ENCODE data around the gene RSAD1.

The RSAD1 gene

DNA sequence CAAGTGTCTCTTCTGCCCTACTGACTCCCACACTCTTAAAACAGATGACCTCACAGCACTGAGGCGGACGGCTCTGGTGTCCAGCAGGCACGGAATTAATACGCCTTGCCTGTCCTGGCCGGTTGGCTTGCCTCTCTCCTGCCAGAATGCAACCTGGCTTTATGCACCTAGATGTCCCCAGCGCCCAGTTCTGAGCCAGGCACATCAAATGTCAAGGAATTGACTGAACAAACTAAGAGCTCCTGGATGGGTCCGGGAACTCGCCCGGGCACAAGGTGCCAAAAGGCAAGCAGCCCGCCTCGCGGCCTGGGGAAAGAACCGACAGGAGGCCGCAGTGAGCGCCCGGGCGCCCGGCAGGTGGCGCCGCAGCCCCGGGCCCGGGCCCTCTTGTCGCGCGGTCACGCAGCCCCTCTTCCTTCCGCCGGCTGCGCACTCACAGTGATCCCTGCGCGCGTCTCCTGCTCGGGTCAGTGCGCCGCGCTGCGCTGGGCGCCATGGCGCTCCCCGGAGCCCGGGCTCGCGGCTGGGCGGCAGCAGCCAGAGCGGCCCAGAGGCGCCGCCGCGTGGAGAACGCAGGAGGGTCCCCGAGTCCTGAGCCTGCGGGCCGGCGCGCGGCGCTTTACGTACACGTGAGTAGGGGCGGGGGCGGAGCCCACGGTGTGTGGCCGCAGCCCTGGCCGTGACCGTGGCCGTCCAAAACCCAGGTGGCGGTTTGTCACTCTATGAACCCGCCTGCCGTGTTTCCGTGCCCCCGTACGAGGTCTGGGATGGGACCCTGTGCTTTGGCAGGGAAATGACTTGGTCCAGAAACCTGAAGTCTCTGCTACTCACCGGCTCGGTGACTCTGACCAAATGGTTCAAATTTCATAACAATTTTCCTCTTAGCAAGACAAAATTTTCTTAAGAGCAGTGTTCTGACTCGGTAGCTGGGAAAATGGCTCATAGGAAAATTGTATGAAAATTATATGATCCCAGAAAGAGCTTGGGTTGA is at the start of gene RSAD1:
Gene RSAD1 (plus strand): TSS at position 470 of the 991 bp plus-strand sequence. CDS start 25 bp downstream, at position 495.
- Histone ChIP-seq H3K79me2 (ENCODE audit: control insufficient read depth, low read length) (peaks cover 13% of the 10 kb centered on the region), H3K27ac (ENCODE audit: low read depth, low read length) (peak within 1 kb of the TSS; percentile 65)
- TF ChIP-seq EZH2phosphoT487 (IDR thresholded peaks at IDR 0.05; ENCODE audit: borderline replicate concordance, low read length): no peak
- TF ChIP-seq, protein P1, sequence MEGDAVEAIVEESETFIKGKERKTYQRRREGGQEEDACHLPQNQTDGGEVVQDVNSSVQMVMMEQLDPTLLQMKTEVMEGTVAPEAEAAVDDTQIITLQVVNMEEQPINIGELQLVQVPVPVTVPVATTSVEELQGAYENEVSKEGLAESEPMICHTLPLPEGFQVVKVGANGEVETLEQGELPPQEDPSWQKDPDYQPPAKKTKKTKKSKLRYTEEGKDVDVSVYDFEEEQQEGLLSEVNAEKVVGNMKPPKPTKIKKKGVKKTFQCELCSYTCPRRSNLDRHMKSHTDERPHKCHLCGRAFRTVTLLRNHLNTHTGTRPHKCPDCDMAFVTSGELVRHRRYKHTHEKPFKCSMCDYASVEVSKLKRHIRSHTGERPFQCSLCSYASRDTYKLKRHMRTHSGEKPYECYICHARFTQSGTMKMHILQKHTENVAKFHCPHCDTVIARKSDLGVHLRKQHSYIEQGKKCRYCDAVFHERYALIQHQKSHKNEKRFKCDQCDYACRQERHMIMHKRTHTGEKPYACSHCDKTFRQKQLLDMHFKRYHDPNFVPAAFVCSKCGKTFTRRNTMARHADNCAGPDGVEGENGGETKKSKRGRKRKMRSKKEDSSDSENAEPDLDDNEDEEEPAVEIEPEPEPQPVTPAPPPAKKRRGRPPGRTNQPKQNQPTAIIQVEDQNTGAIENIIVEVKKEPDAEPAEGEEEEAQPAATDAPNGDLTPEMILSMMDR (IDR thresholded peaks at IDR 0.05; ENCODE audit: low read depth, low read length, poor library complexity, severe bottlenecking): peak; percentile 79

GRCh38 chr17:50429793-50430192 is 48.9 kb upstream of the RSAD1 start:
- H3K36me3 ChIP-seq (ENCODE audit: control insufficient read depth, low read length): no peaks in the 10 kb centered on the region
- no peaks in the 10 kb centered on the region for H4K20me1 ChIP-seq (ENCODE audit: control insufficient read depth, insufficient read depth, low read depth, low read length)
- no peak overlapping the region for H3K4me3 ChIP-seq (ENCODE audit: low read length)
- H3K9me2 ChIP-seq (replicated peaks; ENCODE audit: control insufficient read depth, low read length): no peaks in the 10 kb centered on the region
- no peak overlapping the region for H3K4me2 ChIP-seq (ENCODE audit: low read length)
- peaks cover 5% of the 10 kb centered on the region; the same call in 1 of the 2 replicates for H3F3A ChIP-seq (ENCODE audit: control insufficient read depth, insufficient read depth)
- no peak for TF ChIP-seq EZH2phosphoT487 (IDR thresholded peaks at IDR 0.05; ENCODE audit: borderline replicate concordance, low read length)
- TF ChIP-seq, protein P1 (IDR thresholded peaks at IDR 0.05; ENCODE audit: low read depth, low read length, poor library complexity, severe bottlenecking): no peak
- no peaks in the 10 kb centered on the region for H3K9me3 ChIP-seq (ENCODE audit: control insufficient read depth, insufficient read depth, low read length)
- no peaks in the 10 kb centered on the region for H3K27me3 ChIP-seq (ENCODE audit: control insufficient read depth, low read length)
- H3K4me1 ChIP-seq (ENCODE audit: control insufficient read depth, low read length): peaks cover 24% of the 10 kb centered on the region
- peaks cover 6% of the 10 kb centered on the region for H3K79me2 ChIP-seq (ENCODE audit: control insufficient read depth, low read length)
- no peak overlapping the region for H3K27ac ChIP-seq (ENCODE audit: low read depth, low read length)

More for the DNA sequence above, at the start of gene RSAD1:
- Histone ChIP-seq H3K4me1 (ENCODE audit: control insufficient read depth, low read length) (peaks cover 27% of the 10 kb centered on the region), H3K36me3 (ENCODE audit: control insufficient read depth, low read length) (peaks cover 21% of the 10 kb centered on the region), H3K4me3 (ENCODE audit: low read length) (peak within 1 kb of the TSS; percentile 89), H3K4me2 (ENCODE audit: low read length) (peak within 1 kb of the TSS; percentile 75), H4K20me1 (ENCODE audit: control insufficient read depth, insufficient read depth, low read depth, low read length) (no peaks in the 10 kb centered on the region), H3K9me2 (replicated peaks; ENCODE audit: control insufficient read depth, low read length) (no peaks in the 10 kb centered on the region), H3K9me3 (ENCODE audit: control insufficient read depth, insufficient read depth, low read length) (no peaks in the 10 kb centered on the region), H3F3A (ENCODE audit: control insufficient read depth, insufficient read depth) (peaks cover 7% of the 10 kb centered on the region), H3K27me3 (ENCODE audit: control insufficient read depth, low read length) (peaks cover 5% of the 10 kb centered on the region; the same call in 1 of the 2 replicates)

- Histone ChIP-seq H3K4me2 (ENCODE audit: low read length) (no peak overlapping the region), H3K79me2 (ENCODE audit: control insufficient read depth, low read length) (peaks cover 6% of the 10 kb centered on the region), H3K9me2 (replicated peaks; ENCODE audit: control insufficient read depth, low read length) (no peaks in the 10 kb centered on the region), H3K36me3 (ENCODE audit: control insufficient read depth, low read length) (no peaks in the 10 kb centered on the region), H3K4me3 (ENCODE audit: low read length) (no peak overlapping the region), H4K20me1 (ENCODE audit: control insufficient read depth, insufficient read depth, low read depth, low read length) (no peaks in the 10 kb centered on the region), H3K4me1 (ENCODE audit: control insufficient read depth, low read length) (peaks cover 15% of the 10 kb centered on the region), H3K27ac (ENCODE audit: low read depth, low read length) (no peak overlapping the region), H3K9me3 (ENCODE audit: control insufficient read depth, insufficient read depth, low read length) (no peaks in the 10 kb centered on the region), H3F3A (ENCODE audit: control insufficient read depth, insufficient read depth) (peaks cover 5% of the 10 kb centered on the region; the same call in 1 of the 2 replicates), H3K27me3 (ENCODE audit: control insufficient read depth, low read length) (no peaks in the 10 kb centered on the region)
- no peak for TF ChIP-seq EZH2phosphoT487 (IDR thresholded peaks at IDR 0.05; ENCODE audit: borderline replicate concordance, low read length)
- TF ChIP-seq, protein P1 (IDR thresholded peaks at IDR 0.05; ENCODE audit: low read depth, low read length, poor library complexity, severe bottlenecking): no peak
These were observed 47.6 kb upstream of the RSAD1 start for GRCh38 chr17:50430821-50431618.
